NK-92 (cell line): ENCODE results near the gene YAP1.
"Not testable (repeated sequence)": the region's sequence is repeated elsewhere in the genome, so short reads cannot be mapped to it uniquely, and the experiment has no call there.

ENCODE experiments used
- DNase-seq: peaks from one replicate; lab custom pipeline; 2025; ENCODE audit not compliant: unreplicated experiment; lab: John Stamatoyannopoulos, UW

YAP1 gene

GRCh38 chr11:102237096-102237735 is 127.0 kb downstream of the YAP1 start:
- DNase-seq: no peak

GRCh38 chr11:102238391-102238821 is 128.2 kb downstream of the YAP1 start:
- no peak for DNase-seq

- no peak for DNase-seq
Observed at GRCh38 chr11:102239448-102239847, 129.2 kb downstream of the YAP1 start.

- no peak for DNase-seq
Observed at GRCh38 chr11:102239911-102240310, 129.7 kb downstream of the YAP1 start.

GRCh38 chr11:102240502-102240901 is 130.3 kb downstream of the YAP1 start:
- DNase-seq: no peak

GRCh38 chr11:102241026-102241425 is 130.8 kb downstream of the YAP1 start:
- no peak for DNase-seq

GRCh38 chr11:102243399-102243884 is 133.2 kb downstream of the YAP1 start:
- no peak for DNase-seq

- no peak for DNase-seq
Observed at GRCh38 chr11:102244681-102245409, 134.6 kb downstream of the YAP1 start.

- no peak for DNase-seq
Observed at GRCh38 chr11:102251423-102251822, 141.2 kb downstream of the YAP1 start.

GRCh38 chr11:102252339-102252891 is 142.2 kb downstream of the YAP1 start:
- DNase-seq: no peak

GRCh38 chr11:102253020-102253715 is 142.9 kb downstream of the YAP1 start:
- DNase-seq: no peak

- no peak for DNase-seq
Observed at GRCh38 chr11:102254047-102254446, 143.8 kb downstream of the YAP1 start.

- DNase-seq: no peak
Observed at GRCh38 chr11:102256251-102256650, 146.0 kb downstream of the YAP1 start.

- no peak for DNase-seq
Observed at GRCh38 chr11:102260241-102260640, 150.0 kb downstream of the YAP1 start.

- no peak for DNase-seq
Observed at GRCh38 chr11:102263379-102264003, 153.2 kb downstream of the YAP1 start.

GRCh38 chr11:102264704-102265103 is 154.5 kb downstream of the YAP1 start:
- not testable (repeated sequence) for DNase-seq

GRCh38 chr11:102266099-102266498 is 155.9 kb downstream of the YAP1 start:
- no peak for DNase-seq

- DNase-seq: no peak
Observed at GRCh38 chr11:102267609-102268008, 157.4 kb downstream of the YAP1 start.

GRCh38 chr11:102268083-102268984 is 158.1 kb downstream of the YAP1 start:
- DNase-seq: no peak

GRCh38 chr11:102268985-102269470 is 158.8 kb downstream of the YAP1 start:
- no peak for DNase-seq
